PC-3 (cell line): Measurements from ENCODE around the gene CASQ1. TPM values are rescaled to one million over a fixed set of nuclear protein-coding genes. Genes with fewer than 3 reads are reported as not detected.

Source experiments
- ATAC-seq: fragments of 200-7000 bp; cut with Tn5 transposase; 2 replicates; pipeline ENCODE4 v1.9.1; 2020; ENCODE audit warnings: mild to moderate bottlenecking, moderate library complexity
- BruUV-seq: library from RNA; stranded (reverse); fragments of 400-500 nt; replicated peaks from 2 replicates; lab custom pipeline; 2021; lab: Mats Ljungman, UMichigan
- CTCF ChIA-PET: fragments of 300-600 bp; sonication (Branson Sonifier 250); formaldehyde crosslinking; loops from one replicate; lab custom pipeline; 2022; ENCODE audit warnings: antibody characterized with exemption; lab: Charles Lee
- POLR2A ChIA-PET: fragments of 300-600 bp; sonication (Branson Sonifier 250); formaldehyde crosslinking; loops from one replicate; lab custom pipeline; 2022; ENCODE audit warnings: antibody characterized with exemption; ENCODE audit not compliant: unreplicated experiment; lab: Charles Lee
- DNase-seq: peaks from one replicate; pipeline ENCODE4 v3.0.0-alpha.2; 2015
- H2AFZ ChIP-seq: fragments of 300-600 bp; sonication (generic); 2 replicates; pipeline ENCODE4 v1.6.0; 2016; ENCODE audit warnings: antibody characterized with exemption, low read length
- H3F3A ChIP-seq: fragments of 300-600 bp; sonication (generic); one replicate; pipeline ENCODE4 v1.6.0; 2017; ENCODE audit warnings: antibody characterized with exemption, low read length, control low read depth, mild to moderate bottlenecking; ENCODE audit not compliant: unreplicated experiment
- H3K27ac ChIP-seq: fragments of 300-600 bp; sonication (generic); 2 replicates; pipeline ENCODE4 v1.5.1; 2016; ENCODE audit warnings: mild to moderate bottlenecking, low read length
- H3K27me3 ChIP-seq: fragments of 300-600 bp; sonication (generic); 2 replicates; pipeline ENCODE4 v1.6.1; 2016; ENCODE audit warnings: low read length, mixed read lengths
- H3K36me3 ChIP-seq: fragments of 300-600 bp; sonication (generic); 2 replicates; pipeline ENCODE4 v1.6.1; 2016; ENCODE audit warnings: low read depth, mixed run types, low read length, mixed read lengths
- H3K4me1 ChIP-seq: fragments of 300-600 bp; sonication (generic); 2 replicates; pipeline ENCODE4 v1.5.1; 2016; ENCODE audit warnings: low read length; ENCODE audit not compliant: insufficient read depth
- H3K4me2 ChIP-seq: fragments of 300-600 bp; sonication (generic); 2 replicates; pipeline ENCODE4 v1.6.0; 2016; ENCODE audit warnings: low read length
- H3K4me3 ChIP-seq: fragments of 300-600 bp; sonication (generic); 2 replicates; pipeline ENCODE4 v1.5.1; 2016; ENCODE audit warnings: mild to moderate bottlenecking, low read length, mixed read lengths
- H3K79me2 ChIP-seq: fragments of 300-600 bp; sonication (generic); 2 replicates; pipeline ENCODE4 v1.6.1; 2017; ENCODE audit warnings: low read length, mixed read lengths
- H3K9ac ChIP-seq: fragments of 300-600 bp; sonication (generic); 2 replicates; pipeline ENCODE4 v1.6.0; 2016; ENCODE audit warnings: mild to moderate bottlenecking, low read length
- H3K9me2 ChIP-seq: fragments of 300-600 bp; sonication (generic); replicated peaks from 2 replicates; pipeline ENCODE4 v1.6.1; 2016; ENCODE audit warnings: mixed run types, low read length, mixed read lengths
- H3K9me3 ChIP-seq: fragments of 300-600 bp; sonication (generic); 2 replicates; pipeline ENCODE4 v1.6.1; 2016; ENCODE audit warnings: low read length, mixed read lengths
- H4K20me1 ChIP-seq: fragments of 300-600 bp; sonication (generic); 2 replicates; pipeline ENCODE4 v1.6.1; 2016; ENCODE audit warnings: low read length, mixed read lengths
- CTCF ChIP-seq: fragments of 300-600 bp; sonication (generic); conservative IDR thresholded peaks from 2 replicates; pipeline ENCODE4 v1.5.1; 2017; ENCODE audit warnings: antibody characterized with exemption, low read depth, mild to moderate bottlenecking, low read length
- EZH2 ChIP-seq: fragments of 300-600 bp; sonication (generic); IDR thresholded peaks from one replicate; pipeline ENCODE4 v1.6.1; 2017; ENCODE audit warnings: antibody characterized with exemption, mild to moderate bottlenecking, low read length; ENCODE audit not compliant: unreplicated experiment
- EZH2phosphoT487 ChIP-seq: fragments of 300-600 bp; sonication (generic); IDR thresholded peaks from 2 replicates; pipeline ENCODE4 v1.6.1; 2018; ENCODE audit warnings: mild to moderate bottlenecking, antibody characterized with exemption, low read length, borderline replicate concordance
- intact Hi-C: fragments of 100-400 bp; cut with micrococcal nuclease; formaldehyde crosslinking; loops from 2 replicates; pipeline ENCODE4 v1.9.0; 2023
- total RNA-seq: library from RNA; depleted of rRNA; stranded (reverse); fragments of >200 nt; gene quantifications from 2 replicates; pipeline ENCODE4 v1.2.3, GENCODE V29; 2014

Gene CASQ1
- total RNA-seq, 1 experiment from 2014 or later: not detected

- Histone ChIP-seq H3K4me1 (no peaks in the 10 kb centered on the region), H3K36me3 (no peaks in the 10 kb centered on the region), H3K79me2 (no peaks in the 10 kb centered on the region), H3K9me2 (no peaks in the 10 kb centered on the region), H2AFZ (no peak overlapping the region), H3F3A (no peaks in the 10 kb centered on the region), H3K4me2 (no peak overlapping the region), H3K4me3 (no peak overlapping the region), H3K9me3 (no peaks in the 10 kb centered on the region), H4K20me1 (no peaks in the 10 kb centered on the region), H3K9ac (no peak overlapping the region), H3K27me3 (no peaks in the 10 kb centered on the region), H3K27ac (no peak overlapping the region)
- no TSS peak for BruUV-seq
- TF ChIP-seq EZH2phosphoT487: no peak
- no peak for TF ChIP-seq CTCF
- no peak for TF ChIP-seq EZH2
- ATAC-seq (no peak), DNase-seq (no peak)
- intact Hi-C loops: no loop called here
- POLR2A ChIA-PET: interaction anchor here (0.7 kb wide), 1 partner anchor 401 kb away, joined by 3 read pairs; no protein-coding TSS in a partner anchor
- CTCF ChIA-PET: no interaction called here
Observed at GRCh38 chr1:160186729-160187128, 3.6 kb upstream of the CASQ1 start.

GRCh38 chr1:160187407-160187806 is 3.0 kb upstream of the CASQ1 start:
- Histone ChIP-seq H3K27ac (no peak overlapping the region), H3K4me1 (no peaks in the 10 kb centered on the region), H2AFZ (no peak overlapping the region), H3F3A (no peaks in the 10 kb centered on the region), H3K4me2 (no peak overlapping the region), H3K27me3 (no peaks in the 10 kb centered on the region), H3K36me3 (no peaks in the 10 kb centered on the region), H4K20me1 (no peaks in the 10 kb centered on the region), H3K9me3 (no peaks in the 10 kb centered on the region), H3K9ac (no peak overlapping the region), H3K4me3 (no peak overlapping the region), H3K9me2 (no peaks in the 10 kb centered on the region), H3K79me2 (no peaks in the 10 kb centered on the region)
- BruUV-seq: no TSS peak
- ATAC-seq (no peak), DNase-seq (no peak)
- TF ChIP-seq CTCF (no peak), EZH2 (no peak), EZH2phosphoT487 (no peak)
- intact Hi-C loops: no loop called here
- ChIA-PET CTCF (no interaction called here), POLR2A (no interaction called here)

DNA sequence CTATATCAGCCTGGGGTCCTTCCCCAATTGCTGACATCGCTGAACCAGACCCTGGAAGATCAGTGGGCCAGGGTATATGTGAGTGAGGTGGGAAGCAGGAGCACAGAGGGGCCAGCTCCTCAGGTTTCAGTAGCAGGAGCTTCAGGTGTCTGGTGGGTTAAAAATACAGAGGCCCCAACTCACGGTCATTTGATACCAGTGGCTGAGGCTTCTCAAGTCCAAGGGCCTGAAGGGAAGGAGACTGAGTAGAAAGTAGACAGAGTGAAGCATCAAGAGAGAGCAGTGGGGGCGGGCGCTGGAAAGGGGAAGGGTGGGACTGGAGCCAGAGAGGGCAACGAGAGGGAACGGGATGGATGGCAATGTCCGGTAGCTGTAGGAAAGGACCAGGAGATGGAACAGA is 2.0 kb upstream of the CASQ1 start:
- intact Hi-C loops: no loop called here
- Histone ChIP-seq H3K27me3 (no peaks in the 10 kb centered on the region), H3K79me2 (no peaks in the 10 kb centered on the region), H3K9me2 (no peaks in the 10 kb centered on the region), H4K20me1 (no peaks in the 10 kb centered on the region), H2AFZ (no peak overlapping the region), H3K4me1 (peaks cover 7% of the 10 kb centered on the region; the same call in 1 of the 2 replicates), H3K4me3 (no peak overlapping the region), H3K27ac (no peak overlapping the region), H3K9me3 (no peaks in the 10 kb centered on the region), H3K4me2 (no peak overlapping the region), H3F3A (no peaks in the 10 kb centered on the region), H3K36me3 (no peaks in the 10 kb centered on the region), H3K9ac (no peak overlapping the region)
- CTCF ChIA-PET: no interaction called here
- ATAC-seq (no peak), DNase-seq (no peak)
- TF ChIP-seq EZH2phosphoT487: no peak
- TF ChIP-seq EZH2: no peak
- no peak for TF ChIP-seq CTCF
- no TSS peak for BruUV-seq
- POLR2A ChIA-PET: no interaction called here
